Middle frontal gyrus (tissue), 1 donor: ENCODE measurements around the gene NSL1.

Experiments
- DNase-seq: peaks from one replicate; pipeline ENCODE4 v3.0.0-alpha.2; 2015; ENCODE audit warnings: low spot score; ENCODE audit errors: extremely low spot score

The NSL1 gene

DNA sequence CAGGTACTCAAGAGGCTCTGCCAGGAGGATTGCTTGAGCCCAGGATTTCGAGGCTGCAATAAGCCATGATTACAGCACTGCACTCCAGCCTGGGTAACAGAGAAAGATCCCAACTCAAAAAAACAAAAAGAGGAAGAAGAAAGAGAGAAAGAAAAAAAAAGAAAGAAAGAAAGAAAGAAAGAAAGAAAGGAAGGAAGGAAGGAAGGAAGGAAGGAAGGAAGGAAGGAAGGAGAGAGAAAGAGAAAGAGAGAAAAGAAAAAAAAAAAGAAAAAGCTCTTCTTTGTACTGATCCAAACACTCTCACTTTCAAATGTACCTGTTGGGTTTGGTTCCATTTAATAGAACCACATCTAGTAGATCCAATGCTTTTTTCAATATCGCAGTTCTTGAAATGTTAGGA, 103.8 kb downstream of the NSL1 start:
- no peak for DNase-seq

DNA sequence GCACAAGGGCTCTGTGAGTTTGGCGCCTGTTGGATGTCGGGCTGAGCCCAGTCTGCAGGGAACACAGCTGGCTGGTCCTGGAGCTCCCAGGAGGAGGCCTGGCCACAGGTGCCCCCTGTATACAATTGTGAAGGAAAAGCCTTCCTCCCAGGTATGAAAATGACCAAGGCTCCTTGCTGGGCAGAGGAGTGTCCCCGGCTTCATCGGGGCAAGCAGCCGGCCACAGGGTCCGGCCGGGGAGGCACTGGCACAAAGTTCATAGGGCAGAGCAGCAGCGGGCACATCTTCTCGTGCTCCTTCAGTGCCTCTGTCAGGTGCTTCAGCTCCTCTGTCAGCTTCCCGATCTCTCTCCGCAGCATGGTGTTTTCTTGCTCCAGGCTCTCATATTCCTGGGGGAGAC, 105.0 kb downstream of the NSL1 start:
- DNase-seq: no peak

DNA sequence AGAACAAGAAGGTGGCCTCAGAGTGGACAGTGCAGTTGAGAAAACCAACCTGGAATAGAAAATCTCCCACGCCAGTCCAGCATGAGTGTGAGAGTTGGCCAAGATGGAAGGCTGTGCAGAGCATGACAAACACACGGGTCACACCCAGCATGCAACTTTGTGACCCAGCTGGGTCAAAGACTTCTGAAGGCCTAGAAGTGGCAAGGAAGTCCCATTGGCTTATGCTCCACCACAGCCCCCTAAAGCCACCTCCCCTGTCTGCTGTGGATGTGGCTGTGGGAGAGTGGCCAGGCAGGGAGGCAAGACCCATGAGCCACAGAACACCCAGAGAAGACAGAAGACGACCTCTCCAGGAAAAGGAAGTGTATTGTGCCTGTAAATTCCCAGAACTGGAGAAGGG, 105.5 kb downstream of the NSL1 start:
- no peak for DNase-seq

DNA sequence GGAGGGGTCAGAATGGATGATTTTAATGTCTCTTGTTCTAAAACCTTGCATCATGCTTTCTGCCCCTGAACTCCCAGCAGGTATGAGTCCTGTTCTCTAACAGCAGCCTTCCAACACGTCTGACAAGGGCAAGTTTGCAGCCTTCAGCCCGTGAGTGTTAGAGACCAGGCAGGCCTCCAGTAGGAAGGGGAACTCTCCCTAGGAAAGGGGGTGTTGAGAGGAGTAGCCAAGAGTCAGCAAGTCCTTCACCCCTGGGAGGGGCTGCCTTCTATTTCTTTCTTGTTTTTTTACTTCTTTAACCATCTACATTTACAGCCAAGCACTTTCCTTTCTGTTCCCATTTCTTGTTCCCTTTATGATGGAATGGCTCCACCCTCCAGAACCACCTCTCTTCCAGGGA, 106.1 kb downstream of the NSL1 start:
- DNase-seq: no peak

DNA sequence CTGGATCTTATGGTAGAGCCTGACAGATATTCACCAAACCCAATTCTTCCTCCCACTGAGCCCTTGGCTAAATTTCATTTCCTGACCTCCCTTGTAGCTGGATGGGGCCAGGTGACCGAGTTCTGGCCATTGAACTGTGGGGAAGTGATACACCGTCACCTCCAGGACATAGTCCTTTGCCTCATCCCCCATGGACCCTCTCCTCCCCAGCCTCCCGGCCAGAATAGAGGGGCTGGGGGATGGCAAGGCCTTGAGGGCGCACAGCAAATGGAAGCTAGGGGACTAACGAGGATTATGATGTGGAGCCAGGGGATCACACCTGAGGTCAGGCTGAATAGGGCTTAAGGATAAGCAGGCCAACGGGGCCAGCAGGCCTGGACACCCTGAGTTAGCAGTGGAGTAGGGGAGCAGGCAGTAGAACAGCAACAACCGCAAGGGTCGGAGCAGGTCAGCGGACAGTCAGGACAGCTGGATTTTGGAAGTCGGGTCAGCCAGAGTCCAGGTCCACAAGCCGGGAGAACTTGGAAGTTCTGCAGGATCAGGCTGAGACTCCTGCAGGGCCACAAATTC, 107.0 kb downstream of the NSL1 start:
- DNase-seq: no peak

DNA sequence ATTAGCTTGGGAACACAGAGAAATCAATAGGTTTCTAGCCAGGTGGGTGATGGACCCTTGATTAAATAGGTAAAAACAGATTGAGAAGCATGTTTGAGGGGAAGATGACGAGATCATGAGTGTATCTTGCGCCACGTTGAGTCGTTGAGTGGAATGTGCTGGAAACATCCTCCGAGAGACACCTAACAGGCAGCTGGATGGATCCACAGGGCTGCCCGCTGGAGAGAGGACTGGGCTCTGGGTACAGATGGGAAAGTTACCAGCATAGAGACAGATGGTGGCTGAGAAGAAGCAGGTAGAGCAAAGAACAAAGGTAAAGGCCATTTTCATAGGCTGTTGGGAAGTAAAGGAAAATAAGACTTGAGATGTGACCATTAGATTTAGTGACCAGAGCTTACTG, 107.5 kb downstream of the NSL1 start:
- no peak for DNase-seq

DNA sequence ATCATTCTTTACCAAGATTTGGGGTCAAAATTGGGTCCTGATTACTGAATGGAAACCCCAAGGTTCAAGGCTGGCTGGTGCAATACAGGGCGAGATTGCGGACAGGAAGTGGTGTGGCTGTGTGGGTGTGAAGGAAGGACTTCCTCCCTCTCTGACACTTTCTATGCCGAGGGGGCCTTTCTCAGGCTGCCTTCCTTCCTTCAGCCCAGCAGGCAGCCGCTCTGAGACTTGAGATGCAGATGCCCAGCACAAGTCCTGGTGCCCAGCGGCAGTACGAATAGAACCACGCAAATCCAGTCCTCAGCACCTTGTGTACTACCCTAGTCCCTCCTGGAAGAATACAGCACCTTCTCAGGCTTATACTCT, 108.2 kb downstream of the NSL1 start:
- no peak for DNase-seq

DNA sequence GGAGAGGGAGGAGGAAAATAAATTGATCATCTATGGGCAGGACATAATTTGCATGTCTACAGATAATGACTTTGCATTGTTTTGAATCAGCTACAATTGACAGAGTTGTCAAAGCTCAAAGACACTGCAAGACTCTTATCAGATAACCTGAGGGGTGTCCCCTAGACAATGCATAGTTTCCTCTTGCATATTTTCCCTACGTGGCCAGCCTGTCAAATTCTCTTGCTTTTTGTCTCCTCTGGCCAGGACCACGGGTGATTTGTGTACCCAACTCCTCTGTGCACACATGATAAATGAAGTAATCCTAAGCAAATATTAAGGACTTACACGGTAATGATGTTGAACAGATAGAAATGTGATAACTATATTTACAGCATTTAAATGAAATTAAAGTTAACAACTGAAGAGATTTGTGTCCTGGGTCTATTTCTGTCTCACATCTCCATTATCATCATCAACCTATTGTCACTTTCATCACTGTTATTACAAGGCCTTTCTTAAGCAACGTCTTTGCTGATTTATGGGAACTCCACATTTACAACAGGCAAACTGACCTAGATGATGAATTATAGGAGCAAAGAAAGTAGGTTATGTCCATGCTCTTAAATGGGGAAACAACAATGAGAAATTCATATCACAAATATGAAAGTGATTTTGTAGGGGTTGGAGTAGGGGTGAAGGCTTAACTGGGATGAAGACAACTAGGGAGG, 110.7 kb downstream of the NSL1 start:
- DNase-seq: no peak

DNA sequence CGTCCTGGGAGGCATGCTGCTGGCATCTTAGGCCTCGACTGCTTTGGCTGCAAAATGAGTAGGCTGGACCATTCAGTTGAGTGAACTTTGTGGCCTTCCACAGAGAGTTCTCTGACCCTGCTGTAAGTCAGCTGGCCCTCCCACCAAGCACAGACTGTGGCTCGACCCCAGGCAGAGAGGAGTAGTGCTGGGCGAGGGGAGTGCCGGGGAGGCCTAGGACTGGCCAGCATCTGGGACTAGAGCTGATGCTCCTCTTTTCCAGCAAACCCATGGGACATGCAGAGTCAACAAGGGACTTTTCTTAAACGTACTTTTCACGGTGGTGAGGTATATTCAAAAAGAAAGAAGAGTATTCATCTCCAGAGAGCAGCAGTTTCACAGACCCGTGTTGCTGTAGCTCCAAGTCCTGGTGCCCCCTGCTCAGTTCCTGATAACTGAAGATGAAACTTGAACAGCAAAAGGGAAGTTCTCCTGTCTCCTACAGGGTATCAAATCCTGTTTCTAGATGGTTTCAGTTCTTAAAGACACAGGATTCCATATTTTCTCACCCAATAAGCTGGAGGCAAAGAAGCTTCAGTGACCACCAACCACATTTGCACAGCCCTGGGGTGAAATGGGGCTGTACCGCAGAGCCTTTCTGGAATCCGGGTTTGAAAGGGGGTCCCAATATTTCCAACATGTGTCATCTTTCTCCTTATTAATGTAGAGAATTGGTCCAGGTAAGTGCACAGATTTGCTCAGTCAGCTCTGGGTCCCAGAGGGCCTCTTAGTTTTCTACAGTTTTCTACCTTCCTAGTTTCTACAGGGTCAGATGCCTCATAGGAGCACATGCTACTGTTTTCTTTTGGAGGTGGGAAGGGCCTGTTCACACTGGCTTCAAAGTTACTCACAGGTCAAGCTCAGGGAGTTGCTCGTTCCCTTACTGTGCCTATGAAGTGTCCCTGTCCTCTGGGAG, 112.8 kb downstream of the NSL1 start:
- no peak for DNase-seq

DNA sequence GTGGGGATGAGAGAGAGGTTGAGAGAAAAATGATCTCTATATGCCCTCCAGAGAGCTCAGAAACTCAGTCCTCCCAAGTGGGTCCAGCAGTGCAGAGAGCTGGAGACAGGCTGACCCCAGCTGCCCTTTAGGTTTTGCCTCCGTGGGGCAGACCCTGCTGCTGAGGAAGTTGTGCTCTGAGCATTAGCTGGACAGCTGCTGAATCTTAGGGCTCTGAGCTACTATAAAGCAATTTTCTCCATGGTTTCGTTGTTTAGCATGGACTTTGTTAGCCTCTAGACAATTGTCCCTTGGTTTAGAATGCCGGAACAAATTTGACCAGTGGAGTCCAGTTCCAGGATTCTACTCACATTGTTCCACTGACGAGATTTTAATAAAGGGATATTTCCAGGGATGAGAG, 114.0 kb downstream of the NSL1 start:
- no peak for DNase-seq

DNA sequence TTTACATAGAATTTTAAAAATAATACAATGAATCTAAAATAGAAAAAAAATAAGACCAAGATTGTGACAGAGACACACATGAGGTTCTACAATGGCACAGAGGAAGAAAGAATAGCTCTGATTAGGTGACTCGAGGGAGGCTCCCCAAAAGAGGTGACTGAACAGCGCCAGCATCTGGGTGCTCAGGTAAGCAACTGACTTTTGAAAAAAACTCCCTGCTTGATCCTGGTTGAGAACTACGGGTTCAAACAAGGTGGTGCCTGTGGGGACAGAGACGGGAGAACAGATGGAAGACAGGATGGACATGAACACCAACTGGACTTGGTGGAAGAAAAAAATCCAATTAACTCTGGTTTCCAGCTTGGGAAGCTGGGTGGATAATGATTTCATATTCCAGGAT, 114.4 kb downstream of the NSL1 start:
- DNase-seq: no peak
